GM21367 (cell line): ENCODE measurements around the gene RSPO4.
"Not testable (repeated sequence)": the region's sequence is repeated elsewhere in the genome, so short reads cannot be mapped to it uniquely, and the experiment has no call there.

ENCODE experiments used
- ATAC-seq: cut with Tn5 transposase; IDR thresholded peaks from one replicate; pipeline ENCODE4 v1.9.1; 2021; ENCODE audit not compliant: unreplicated experiment

Gene RSPO4

DNA sequence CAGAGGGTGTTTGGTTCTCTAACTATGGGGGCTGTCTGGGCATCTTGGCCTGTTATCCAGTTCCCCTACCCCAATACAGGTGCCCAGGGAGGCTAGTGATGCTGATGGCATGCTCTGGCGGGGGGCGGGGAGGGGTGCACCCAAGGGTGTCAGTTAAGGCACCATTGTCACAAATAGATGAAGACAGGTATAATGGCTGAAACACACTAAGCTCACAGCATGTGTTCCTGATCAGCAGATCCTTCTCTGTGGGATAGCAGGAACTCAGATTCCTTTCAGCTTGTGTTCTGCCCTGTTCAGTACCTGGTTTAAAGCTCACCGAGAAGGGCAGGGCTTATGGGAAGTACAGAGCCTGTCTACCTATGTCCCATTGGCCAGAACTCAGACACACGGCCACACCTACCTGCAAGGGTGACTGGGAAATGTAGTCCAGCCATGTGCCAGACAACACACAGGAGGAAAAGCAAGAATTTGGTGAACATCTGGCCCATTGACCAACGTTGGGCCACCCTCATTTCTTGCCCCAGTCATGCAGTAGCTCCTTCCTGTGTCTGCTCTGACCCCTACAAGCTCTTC is 3.4 kb upstream of the RSPO4 start:
- peak; percentile 51 for ATAC-seq

DNA sequence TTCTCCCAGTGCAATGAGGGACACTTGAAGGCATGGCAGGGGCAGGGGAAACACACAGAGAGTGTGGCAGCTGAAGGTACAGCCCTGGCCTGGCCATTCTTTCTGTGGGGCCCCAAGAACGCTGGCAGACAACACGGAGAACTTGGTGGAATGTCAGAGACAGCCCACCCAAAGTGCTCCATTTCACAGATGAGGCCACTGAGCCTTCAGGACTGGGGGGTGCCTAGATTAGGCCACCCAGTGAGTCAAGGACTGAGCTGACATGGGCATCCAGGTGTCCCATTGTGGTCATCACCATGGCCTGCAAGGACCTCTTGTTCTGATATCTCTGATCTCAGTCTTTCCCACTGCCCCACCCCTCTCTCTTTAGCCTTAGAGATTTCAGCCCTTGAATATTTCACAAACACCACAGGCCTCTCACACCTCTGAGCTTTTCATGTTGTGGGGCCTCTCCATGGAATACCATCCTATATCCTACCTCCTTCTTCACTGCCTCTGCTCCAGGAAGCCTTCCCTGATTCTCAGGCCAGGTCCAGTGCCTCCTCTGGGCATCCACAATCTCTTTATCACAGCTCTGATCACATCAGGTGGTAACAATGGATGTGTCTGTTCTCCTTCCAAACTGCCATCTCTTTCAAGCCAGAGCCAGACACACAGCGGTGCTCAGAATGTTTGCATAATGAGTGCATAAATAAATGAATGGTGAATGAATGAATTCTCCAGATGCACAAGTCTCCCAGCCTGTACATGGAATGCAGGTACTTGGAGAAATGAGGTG is 2.0 kb upstream of the RSPO4 start:
- no peak for ATAC-seq

DNA sequence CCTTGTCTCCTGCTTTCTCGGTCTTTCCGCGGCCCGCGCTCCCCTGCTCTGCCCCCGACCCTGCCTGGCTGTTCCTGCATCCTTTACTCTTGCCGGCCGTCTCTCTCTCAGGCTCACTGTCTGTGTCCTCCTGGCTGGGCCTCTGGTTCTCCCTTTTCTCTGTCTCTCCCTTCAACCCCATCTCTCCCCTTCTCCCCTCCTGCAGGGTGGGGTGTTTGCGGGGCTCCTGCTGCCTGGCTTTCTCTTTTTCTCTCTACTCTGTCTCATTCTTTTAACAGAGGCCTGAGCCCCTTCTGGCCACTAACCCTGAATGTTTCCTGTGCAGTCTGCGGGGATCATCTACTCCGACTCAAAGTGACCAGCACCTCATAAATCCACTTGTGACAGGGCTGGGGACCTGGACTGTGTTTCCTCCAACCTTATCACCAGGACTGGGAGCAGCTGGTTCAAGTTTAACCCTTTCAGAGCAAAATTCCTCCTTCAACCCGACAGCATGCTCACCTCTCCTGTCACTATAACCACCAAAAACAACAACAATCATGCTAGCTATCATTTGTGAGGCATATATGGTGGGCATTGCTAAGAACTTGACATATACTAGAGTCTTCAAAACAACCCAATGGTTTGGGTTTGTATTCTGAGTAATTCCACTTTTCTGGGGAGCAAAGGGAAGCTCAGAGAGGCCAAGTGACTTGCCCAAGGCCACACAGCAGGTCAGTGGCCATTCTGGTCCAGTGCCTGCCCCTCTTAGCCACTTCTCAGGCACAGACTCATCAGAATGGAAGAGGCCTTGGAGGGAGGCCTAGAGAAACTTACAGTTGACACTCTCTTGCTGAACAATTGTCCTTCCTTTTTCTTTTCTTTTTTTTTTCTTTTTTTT is 811 bp upstream of the RSPO4 start:
- ATAC-seq = no peak

DNA sequence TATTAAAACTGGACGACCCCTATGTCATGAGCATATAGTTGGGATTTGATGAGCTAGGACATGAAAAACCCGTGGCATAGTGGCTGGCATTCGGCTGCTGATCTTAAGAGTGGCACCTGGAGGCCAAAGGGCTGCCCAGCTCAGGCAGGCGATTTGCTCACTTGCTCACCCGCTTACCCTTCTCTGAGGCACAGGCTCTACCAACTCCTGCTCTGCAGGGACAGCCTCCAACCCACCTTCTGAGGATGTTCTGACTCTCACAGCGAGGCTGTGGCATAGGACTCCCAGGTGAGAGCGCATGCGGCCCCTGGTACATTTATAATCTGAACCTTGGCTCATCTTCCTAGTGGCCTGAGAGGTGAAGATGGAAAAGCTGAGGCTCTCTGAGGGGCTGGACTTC is 995 bp downstream of the RSPO4 start:
- no peak for ATAC-seq

DNA sequence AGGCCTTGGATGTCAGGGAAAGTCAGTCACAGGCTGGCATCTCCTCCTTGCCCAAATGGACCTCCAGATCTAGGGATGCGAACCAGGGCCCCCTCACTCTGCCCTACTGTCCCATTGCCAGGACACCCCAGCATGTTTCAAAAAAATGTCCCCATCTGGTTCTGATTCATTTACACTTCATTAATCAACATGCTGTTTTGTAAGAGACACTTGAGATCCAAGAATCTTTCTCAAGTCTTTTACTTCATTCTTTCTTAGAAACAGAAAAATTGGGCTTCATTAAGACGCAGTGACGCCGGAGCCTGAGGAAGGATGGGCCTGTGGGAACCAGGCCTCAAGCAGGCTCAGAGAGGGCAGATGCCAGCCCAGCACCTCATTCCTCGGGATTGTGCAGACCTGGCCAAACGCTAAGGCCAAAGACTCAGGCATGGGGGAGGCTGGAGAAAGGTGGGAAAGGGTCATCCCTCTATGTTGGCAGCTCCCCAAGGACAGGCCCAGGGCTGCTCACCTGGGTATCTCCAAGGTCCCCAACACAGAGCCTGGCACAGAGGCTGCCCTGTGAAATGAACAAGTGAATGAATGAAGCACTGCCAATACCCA is 3.8 kb downstream of the RSPO4 start:
- no peak for ATAC-seq

DNA sequence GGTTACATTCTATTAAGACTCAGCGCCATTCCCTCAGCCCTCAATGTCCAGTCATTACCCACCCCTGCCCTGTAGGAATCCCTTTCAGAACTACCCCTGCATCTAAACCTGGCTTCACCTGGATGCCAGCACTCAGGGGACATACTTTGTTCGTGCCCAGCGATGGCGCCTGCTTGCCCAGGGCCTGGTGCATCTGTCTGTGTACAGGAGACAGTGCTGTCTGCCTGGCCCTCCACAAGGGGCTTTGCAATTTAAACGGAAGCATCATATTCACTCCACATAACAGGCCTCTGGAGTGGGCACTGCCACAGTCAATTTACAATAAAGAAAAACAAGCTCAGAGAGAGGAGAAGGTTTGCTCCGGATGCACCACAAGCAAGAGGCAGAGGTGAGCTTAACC is 4.6 kb downstream of the RSPO4 start:
- ATAC-seq = no peak

DNA sequence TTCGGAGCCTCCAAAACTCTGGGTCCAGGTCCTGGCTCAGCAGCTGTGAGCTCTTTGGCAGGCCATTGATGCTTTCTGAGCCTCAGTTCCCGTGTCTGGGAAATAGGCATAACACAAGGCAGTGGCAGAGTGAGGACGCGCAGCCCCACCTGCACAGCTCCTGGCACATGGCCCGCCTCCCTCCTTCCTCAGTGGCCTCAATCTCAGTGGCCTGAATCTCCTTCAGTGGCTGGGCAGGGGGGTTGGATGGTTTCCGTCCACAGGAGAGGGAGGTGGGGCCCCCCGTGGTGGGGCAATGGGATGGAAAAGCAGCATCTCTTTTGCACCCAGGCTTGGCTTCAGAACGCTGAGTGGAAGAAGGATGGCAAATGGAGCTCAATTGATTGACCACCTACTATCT is 5.1 kb downstream of the RSPO4 start:
- no peak for ATAC-seq

DNA sequence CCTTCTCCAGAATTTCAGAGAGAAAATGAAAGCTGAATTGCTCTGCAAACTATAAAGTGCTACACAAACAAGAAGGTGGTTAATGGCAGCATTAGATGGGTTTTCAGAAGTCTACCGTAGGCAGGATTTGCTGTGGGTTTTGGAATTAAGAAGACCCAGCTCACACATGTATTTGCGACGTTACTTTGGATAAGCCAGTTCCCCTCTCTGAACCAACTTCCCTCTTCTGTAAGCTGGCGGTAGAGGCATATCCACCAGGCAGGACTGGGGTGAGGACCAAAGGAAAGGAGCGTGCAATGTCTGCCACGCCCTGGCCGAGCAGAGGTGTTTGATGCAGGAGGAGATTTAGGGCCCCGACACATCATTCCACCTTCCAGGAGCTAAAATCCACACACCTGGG is 6.9 kb downstream of the RSPO4 start:
- no peak for ATAC-seq

DNA sequence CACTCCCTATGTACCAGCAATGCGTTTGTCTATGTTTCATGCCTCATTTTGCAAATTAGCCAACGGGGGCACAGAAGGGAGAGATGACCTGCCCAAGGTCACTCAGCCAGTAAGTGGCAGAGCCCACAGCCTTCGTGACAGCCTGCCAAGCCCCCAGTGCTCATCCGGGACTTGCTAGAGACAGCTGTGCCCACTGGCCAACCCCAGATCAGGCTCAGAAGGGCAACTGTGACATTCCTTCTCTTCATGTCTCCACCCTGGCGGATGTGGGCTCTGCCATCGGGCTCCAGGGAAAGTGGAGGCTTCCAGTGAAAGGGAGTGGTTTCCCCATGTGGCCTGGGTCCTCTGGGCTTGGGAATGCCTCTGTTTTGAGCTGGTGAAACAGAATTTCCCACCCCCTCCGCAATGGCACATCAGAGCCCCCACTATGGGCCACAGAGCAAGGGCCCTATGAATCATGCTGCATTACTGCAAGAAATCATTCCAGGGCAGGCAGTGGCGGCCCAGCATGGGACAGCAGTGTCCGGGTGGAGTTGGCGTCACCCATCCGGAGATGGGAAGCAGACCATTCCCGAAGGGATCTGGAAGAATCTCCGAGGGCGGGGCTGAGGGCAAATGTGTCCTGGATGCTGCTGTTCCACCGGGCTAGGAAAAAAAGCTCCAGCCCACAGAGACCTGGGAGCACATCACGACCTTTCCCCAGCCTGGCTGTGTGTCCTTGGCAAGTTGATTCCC is 9.1 kb downstream of the RSPO4 start:
- no peak for ATAC-seq

DNA sequence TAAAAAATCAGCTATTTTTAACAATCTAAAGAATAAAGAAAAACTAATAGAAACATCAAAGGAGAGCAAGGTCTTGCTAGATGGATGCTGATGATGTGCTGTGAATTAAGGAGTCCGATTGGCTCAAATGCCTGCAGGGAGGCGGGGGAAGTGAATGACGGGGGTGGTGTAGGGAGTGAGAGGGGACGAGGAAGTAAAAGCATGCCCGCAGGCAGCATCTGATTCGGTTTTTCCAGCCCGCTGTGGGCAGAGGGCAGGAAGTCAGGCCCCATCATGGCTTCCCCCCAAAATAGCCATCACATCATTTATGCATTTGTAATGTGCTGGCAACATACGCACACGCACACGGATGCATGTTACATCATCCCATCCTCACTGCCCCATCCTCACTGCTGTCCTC is 10.3 kb downstream of the RSPO4 start:
- no peak for ATAC-seq

DNA sequence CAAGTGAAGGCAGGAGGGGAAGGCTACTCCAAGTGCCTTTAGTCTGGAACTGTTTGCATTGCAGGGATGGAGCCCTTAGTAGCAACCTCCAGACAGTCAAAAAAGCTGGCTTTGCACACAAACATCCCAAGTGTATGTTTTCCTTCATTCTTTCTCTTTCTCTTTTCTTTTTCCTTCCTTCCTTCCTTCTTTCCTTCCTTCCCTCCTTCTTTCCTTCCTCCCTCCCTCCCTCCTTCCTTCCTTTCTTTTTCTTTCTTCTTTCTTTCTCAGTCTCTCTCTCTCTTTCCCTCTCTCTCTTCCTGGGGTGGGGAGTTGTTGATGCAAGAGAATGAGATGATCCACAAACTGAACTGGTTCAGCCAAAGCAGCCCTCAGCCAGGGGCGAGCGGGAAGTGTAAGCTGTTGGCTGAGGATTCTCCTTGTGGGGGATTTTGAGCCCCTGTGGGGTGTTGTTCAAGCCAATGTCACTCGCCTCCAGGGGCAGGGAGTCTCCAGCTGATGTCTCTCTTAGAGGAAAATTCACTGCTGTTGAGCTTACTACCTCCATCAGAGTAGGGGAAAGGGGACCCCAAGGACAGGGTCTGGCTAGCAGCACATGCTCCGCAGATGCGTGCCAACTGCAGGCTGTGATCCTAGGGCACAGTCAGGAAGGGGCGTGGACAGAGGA is 11.7 kb downstream of the RSPO4 start:
- no peak for ATAC-seq

DNA sequence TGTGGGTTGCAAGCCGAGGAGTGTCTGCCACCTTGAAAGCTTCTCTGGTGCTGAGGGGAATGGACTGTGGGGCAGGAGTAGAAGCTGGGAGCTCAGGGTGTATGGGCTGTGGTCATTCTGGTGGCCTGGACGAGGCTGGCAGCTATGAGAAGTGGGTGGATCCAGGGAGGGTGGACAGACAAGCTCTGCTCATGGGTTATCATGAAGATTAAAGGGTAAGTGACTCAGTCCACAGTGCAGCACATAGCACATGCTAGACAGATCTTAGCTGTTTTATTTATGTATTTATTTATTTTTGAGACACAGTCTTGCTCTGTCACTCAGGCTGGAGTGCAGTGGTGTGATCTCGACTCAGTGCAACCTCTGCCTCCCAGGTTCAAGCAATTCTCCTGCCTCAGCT is 13.8 kb downstream of the RSPO4 start:
- no peak for ATAC-seq

DNA sequence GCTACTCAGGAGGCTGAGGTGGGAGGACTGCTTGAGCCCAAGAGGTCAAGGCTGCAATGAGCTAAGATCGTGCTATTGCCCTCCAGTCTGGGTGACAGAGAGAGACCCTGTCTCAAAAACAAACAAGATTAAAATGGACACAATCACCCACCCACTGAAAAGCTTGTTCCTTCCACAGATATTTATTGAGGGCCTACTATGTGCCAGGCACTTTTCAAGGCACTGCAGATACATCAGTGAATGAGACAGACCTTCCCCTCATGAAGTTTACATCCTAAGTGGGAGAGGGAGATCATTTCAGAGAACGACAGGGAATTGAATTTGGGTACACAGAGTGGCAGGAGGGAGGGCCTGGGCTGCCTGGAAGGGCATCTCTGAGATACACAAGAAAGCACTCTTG is 14.4 kb downstream of the RSPO4 start:
- no peak for ATAC-seq

DNA sequence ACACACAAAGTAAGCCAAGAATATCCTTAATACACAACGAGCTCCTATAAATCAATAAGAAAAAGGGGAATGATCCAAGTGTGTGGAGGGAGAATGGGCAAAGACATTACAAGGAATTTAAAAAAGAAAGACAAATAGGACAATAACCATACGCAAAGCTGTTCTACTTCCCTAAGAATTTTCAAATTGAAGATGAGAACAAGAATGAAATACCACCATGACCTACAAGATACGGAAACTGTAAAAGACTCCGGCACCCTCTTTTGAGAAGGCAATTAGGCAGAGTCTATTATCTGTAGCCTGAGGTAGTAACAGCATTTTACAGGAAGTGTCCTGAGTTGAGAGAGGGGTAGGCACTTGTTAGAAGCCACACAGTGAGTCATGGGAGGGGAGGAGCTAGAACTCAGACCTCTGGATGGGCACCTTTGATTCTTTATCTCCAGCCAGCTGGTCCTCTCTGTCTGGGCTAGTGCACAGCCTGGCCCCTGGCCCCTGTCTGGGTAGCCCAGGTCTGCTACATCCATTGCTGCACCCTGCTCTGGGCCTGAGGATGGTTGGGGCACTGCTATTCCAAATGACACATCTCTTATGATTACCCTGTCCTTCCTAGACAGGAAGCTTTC is 15.3 kb downstream of the RSPO4 start:
- no peak for ATAC-seq

DNA sequence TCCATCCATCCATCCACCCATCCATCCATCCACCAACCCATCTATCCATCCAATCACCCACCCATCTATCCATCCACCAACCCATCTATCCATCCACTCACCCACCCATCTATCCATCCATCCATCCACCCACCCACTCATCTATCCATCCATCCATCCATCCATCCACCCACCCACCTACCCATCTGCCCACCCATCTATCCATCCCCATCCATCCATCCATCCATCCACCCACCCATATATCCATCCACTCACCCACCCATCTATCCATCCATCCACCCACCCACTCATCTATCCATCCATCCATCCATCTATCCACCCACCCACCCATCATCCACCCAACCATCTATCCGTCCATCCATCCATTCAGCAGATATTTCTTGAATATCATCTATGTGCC is 17.1 kb downstream of the RSPO4 start:
- not testable (repeated sequence) for ATAC-seq

DNA sequence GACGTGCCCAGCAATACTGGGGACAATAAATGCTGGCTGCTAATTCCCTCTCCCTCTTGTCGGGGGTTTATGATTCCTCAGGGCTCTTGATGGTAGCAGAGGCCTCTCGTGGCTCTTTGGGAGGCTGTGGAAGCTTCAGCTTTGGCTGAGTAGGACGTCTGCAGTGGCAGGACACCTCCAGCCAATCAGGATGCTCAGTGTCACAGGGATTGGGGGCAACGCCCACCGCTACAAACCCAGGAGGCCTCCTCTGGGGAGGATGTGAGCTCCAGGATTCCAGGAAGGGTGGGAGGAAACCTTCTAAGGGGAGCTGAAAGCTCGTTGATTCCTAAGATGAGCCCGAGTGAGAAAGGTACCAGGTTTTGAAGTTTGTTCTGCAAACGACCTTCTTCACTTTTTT is 19.4 kb downstream of the RSPO4 start:
- ATAC-seq = no peak

DNA sequence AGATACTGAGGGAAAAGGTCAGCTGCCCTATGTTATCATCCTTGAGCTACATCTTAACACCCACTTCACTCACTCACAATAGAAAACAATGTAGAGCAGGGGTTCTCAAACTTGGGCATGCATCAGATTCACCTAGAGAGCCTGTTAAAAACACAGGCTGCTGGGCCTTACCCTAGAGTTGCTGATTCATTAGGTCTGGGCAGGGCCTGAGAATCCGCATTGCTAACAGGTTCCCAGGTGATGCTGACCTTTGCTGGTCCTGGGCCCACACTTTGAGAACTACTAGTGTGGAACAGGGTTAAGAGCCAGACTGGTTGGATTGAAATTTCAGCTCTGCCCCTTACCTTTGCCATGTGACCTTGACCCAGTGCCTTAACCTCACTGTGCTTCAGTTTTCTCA is 25.1 kb downstream of the RSPO4 start:
- no peak for ATAC-seq

DNA sequence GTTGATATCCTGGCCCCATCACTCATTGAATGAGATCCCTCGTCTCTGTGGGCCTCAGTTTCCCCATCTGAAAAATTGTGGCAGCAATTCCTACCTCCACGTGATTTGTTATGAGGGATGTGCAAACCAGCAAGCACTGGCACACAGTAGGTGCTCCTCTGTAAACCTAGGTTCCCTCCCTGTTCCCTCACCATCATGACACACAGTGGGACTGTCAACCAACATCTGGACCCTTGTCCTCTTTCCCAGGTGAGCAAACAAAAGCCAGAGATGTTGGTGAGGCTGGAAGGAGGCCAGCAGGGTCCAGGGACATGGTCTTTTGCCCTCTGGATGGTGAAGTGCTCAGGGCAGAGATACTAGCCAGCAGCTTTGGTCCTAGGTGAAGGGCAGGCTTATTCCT is 26.1 kb downstream of the RSPO4 start:
- ATAC-seq = no peak

DNA sequence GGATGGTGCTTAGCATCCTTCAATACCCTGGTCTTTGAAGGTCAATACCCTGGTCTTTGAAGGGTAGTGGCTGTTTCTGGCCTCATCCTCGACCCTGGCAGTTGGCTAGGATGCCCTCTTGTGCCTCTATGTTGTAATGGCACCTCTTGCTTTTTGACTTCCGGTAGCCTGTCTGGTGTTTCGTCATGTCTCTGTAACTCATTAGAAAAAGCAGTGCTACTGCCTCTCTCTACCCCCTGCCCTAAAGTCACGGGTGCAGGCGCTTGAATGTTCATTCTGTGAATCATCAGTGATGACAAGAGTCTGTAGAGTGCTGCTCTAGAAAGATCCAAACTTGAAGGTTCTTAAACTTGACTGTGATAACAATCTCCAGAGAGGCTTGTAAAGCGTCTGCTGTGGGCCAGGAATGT is 28.3 kb downstream of the RSPO4 start:
- no peak for ATAC-seq

DNA sequence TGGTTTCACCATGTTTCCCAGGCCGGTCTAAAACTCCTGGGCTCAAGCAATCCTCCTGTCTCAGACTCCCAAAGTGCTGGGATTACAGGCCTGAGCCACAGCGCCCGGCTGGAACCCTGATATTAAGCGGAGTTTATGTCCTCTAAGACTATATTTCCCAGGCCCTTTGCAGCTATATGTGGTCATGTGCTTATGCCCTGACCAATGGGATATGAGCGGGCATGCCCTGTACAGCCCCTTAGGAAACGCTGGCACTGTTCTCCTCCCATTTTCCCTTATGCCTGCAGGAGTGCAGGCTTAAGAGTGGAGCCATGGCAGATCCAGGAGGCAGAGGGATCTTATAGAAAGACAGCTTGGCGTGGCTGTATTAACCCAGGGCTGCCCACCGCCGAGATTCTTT is 29.9 kb downstream of the RSPO4 start:
- no peak for ATAC-seq
